ENCODE data around the gene DGKG. TPM values are rescaled to one million over a fixed set of nuclear protein-coding genes. Genes with fewer than 3 reads are reported as not detected.

The DGKG gene
- total RNA-seq, 4 donors from 2014 or later = 1.1 to 9.5 (median 1.7) TPM

- WGBS, 2 donors = 73 to 76% methylated on average over 6 of the region's 6 CpGs
- no peak overlapping the region for H3K4me3 ChIP-seq (ENCODE audit: low read depth, poor library complexity, severe bottlenecking)
Measured at GRCh38 chr3:186382217-186382885, 20.3 kb upstream of the DGKG start.

GRCh38 chr3:186381424-186382216 is 19.6 kb upstream of the DGKG start:
- intact Hi-C loops (cut with DNase I; ENCODE audit: low total_unique reads) = no loop called here
- 73 to 76% methylated on average over 10 of the region's 10 CpGs for WGBS, 2 donors
- no peak for TF ChIP-seq CTCF (IDR thresholded peaks at IDR 0.05)
- TF ChIP-seq POLR2A (IDR thresholded peaks at IDR 0.05) = no peak

More at GRCh38 chr3:186382217-186382885, 20.3 kb upstream of the DGKG start:
- no peak for DNase-seq (ENCODE audit: low spot score in 2 of 2)
- intact Hi-C loops (cut with DNase I; ENCODE audit: low total_unique reads) = no loop called here
- no peak for TF ChIP-seq POLR2A (IDR thresholded peaks at IDR 0.05)
- no peak for TF ChIP-seq CTCF (IDR thresholded peaks at IDR 0.05)

GRCh38 chr3:186380622-186381380 is 18.8 kb upstream of the DGKG start:
- 84 to 89% methylated on average over 8 of the region's 8 CpGs for WGBS, 2 donors
- TF ChIP-seq CTCF (IDR thresholded peaks at IDR 0.05) (no peak), POLR2A (IDR thresholded peaks at IDR 0.05) (no peak)

More at GRCh38 chr3:186381424-186382216, 19.6 kb upstream of the DGKG start:
- no peak overlapping the region for H3K4me3 ChIP-seq (ENCODE audit: low read depth, poor library complexity, severe bottlenecking)
- DNase-seq (ENCODE audit: low spot score in 2 of 2) = no peak

GRCh38 chr3:186375443-186375842 is 13.4 kb upstream of the DGKG start:
- TF ChIP-seq CTCF (IDR thresholded peaks at IDR 0.05) = no peak
- TF ChIP-seq POLR2A (IDR thresholded peaks at IDR 0.05) = no peak
- WGBS, 2 donors = 37 to 41% methylated on average over 2 of the region's 2 CpGs
- intact Hi-C loops (cut with DNase I; ENCODE audit: low total_unique reads) = no loop called here
- DNase-seq (ENCODE audit: low spot score in 2 of 2) = no peak
- H3K4me3 ChIP-seq (ENCODE audit: low read depth, poor library complexity, severe bottlenecking) = no peak overlapping the region

More at GRCh38 chr3:186380622-186381380, 18.8 kb upstream of the DGKG start:
- no peak overlapping the region for H3K4me3 ChIP-seq (ENCODE audit: low read depth, poor library complexity, severe bottlenecking)
- DNase-seq (ENCODE audit: low spot score in 2 of 2) = no peak
- intact Hi-C loops (cut with DNase I; ENCODE audit: low total_unique reads) = no loop called here

GRCh38 chr3:186374376-186374775 is 12.3 kb upstream of the DGKG start:
- TF ChIP-seq CTCF (IDR thresholded peaks at IDR 0.05) = no peak
- TF ChIP-seq POLR2A (IDR thresholded peaks at IDR 0.05) = no peak
- no peak overlapping the region for H3K4me3 ChIP-seq (ENCODE audit: low read depth, poor library complexity, severe bottlenecking)
- intact Hi-C loops (cut with DNase I; ENCODE audit: low total_unique reads) = no loop called here
- DNase-seq (ENCODE audit: low spot score in 2 of 2) = no peak
- WGBS, 2 donors = 59 to 60% methylated on average over 4 of the region's 4 CpGs

Measured in lower leg skin (tissue), 4 donors.